Measurements from ENCODE around the gene SDHC.
A peak's percentile ranks its signal among the peaks of the same experiment; 100 is the strongest.

SDHC gene

DNA sequence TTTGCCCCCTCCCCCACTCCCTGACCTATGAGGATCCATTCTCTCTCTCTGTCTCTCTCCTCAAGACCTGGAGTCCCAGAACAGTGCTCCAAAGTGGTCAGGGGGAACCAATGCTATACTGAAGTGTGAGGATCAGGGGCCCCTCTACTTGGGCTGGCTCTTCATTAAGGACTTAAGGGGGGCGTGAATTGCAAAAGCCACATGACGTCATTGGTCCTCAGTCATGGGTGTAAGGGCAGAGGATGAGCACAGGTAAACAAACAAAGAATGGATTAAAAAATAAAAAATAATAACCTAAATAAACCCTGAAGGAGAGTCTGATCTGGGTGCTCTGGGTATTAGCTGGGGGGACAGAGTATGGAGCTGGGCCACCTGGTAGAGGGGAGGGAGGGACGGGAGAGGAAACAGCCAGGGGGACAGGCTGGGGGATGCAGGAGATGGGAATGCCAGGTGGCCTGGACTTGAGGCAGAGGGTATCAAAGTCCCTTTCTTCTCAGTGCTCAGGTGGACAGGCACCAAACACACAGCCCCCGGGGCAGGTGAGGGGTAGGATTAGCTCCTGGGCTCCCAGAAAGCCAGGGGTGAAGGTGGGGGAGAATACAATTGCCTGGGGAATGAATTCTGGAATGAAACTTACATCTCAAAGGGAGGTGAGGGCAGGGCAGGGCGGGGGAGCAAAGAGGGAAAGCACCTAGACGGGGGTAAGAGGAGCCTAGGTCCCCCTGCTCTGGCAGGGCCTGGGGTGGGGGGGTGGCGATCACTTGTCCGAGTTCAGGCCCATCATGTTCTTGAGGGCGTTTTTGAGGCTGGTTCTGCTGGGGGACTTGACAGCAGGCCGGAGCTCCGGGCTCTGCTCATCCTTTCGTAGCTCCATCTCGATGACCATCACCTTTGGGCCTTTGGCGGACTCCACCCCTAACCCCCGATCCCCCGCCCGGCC lies 9.0 kb upstream of the SDHC start:
- Histone ChIP-seq H3K4me1 (ENCODE audit: low read depth, poor library complexity, severe bottlenecking) (peaks cover 7% of the 10 kb centered on the region), H3K36me3 (ENCODE audit: insufficient read depth) (no peaks in the 10 kb centered on the region), H3K9ac (no peak overlapping the region), H4K20me1 (ENCODE audit: insufficient read depth) (no peaks in the 10 kb centered on the region), H3K4me3 (IDR thresholded peaks at IDR 0.05; ENCODE audit: insufficient read depth, low read depth, low read length) (no peak overlapping the region), H3K27me3 (ENCODE audit: insufficient read depth, low read depth) (no peaks in the 10 kb centered on the region), H3K4me2 (no peak overlapping the region), H3K27ac (no peak overlapping the region), H3K79me2 (ENCODE audit: insufficient read depth, low read depth) (no peaks in the 10 kb centered on the region), H2AFZ (ENCODE audit: low read depth) (no peak overlapping the region)
- TF ChIP-seq, protein P1, sequence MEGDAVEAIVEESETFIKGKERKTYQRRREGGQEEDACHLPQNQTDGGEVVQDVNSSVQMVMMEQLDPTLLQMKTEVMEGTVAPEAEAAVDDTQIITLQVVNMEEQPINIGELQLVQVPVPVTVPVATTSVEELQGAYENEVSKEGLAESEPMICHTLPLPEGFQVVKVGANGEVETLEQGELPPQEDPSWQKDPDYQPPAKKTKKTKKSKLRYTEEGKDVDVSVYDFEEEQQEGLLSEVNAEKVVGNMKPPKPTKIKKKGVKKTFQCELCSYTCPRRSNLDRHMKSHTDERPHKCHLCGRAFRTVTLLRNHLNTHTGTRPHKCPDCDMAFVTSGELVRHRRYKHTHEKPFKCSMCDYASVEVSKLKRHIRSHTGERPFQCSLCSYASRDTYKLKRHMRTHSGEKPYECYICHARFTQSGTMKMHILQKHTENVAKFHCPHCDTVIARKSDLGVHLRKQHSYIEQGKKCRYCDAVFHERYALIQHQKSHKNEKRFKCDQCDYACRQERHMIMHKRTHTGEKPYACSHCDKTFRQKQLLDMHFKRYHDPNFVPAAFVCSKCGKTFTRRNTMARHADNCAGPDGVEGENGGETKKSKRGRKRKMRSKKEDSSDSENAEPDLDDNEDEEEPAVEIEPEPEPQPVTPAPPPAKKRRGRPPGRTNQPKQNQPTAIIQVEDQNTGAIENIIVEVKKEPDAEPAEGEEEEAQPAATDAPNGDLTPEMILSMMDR (conservative IDR thresholded peaks at IDR 0.05; ENCODE audit: low read depth, low read length) = no peak

DNA sequence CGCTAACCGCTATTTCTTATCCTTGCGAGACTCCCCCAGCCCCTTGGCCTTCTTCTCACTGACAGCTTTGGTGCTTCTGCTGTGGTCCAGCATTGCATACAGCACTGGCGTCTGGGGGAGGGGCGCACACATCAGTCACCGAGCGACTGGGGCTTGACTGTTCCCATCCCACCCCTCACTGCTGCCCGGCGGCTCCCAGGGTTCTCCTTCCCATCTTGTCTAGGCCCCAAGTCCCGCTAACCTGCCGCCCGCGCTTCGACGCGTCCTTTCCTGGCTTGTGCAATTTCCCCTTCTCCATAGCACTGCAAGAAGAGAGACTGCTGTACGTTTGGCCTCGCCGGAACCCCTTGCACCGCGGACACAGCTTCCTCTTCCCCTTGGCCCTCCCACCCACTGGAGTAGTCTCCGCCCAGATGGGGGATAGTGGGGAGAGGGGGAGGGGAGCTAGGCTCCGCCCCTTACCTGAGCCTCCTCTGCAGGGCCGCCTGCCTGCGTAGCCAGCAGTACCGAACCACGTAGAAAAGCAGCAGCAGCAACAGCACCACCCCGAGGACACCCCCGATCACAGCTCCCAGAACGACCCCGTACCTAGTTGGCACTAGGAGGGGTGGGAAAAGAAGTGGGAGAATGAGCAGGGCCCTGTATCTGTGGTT lies 8.2 kb upstream of the SDHC start:
- Histone ChIP-seq H3K27me3 (ENCODE audit: insufficient read depth, low read depth) (no peaks in the 10 kb centered on the region), H3K27ac (no peak overlapping the region), H3K9ac (no peak overlapping the region), H3K36me3 (ENCODE audit: insufficient read depth) (no peaks in the 10 kb centered on the region), H3K79me2 (ENCODE audit: insufficient read depth, low read depth) (no peaks in the 10 kb centered on the region), H3K4me2 (no peak overlapping the region), H4K20me1 (ENCODE audit: insufficient read depth) (no peaks in the 10 kb centered on the region), H2AFZ (ENCODE audit: low read depth) (no peak overlapping the region; the same call in 1 of the 2 replicates), H3K4me3 (IDR thresholded peaks at IDR 0.05; ENCODE audit: insufficient read depth, low read depth, low read length) (no peak overlapping the region), H3K4me1 (ENCODE audit: low read depth, poor library complexity, severe bottlenecking) (peaks cover 7% of the 10 kb centered on the region)
- TF ChIP-seq, protein P1 (conservative IDR thresholded peaks at IDR 0.05; ENCODE audit: low read depth, low read length) = no peak

DNA sequence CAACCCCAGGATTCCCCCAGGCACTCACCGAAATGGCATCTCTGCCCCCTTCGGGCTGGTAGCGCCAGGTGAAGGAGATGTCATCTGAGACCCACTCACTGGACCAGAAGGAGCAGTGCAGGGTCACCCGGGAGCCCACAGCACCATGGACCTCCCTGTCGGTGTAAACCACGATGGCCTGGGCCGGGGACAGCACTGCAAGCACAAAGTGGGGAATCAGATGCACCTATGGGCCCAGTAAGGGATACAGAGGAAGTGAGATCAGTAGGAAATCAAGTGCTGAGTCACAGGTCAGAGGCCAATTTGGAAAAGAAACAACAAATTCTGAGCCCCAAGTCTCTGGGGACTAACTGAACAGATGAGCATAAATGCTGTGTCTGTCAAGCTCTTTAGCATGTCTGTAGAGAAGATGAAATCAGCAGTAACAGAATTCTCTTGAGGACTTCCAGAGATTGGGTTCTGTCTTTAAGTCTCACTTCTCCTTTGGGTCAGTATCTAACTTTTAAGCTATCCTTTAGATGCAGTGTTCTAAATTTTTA lies 6.9 kb upstream of the SDHC start:
- no peak overlapping the region for H3K27ac ChIP-seq
- no peaks in the 10 kb centered on the region for H4K20me1 ChIP-seq (ENCODE audit: insufficient read depth)
- H2AFZ ChIP-seq (ENCODE audit: low read depth) = peak overlapping the region; percentile 39; the same call in 1 of the 2 replicates
- H3K79me2 ChIP-seq (ENCODE audit: insufficient read depth, low read depth) = no peaks in the 10 kb centered on the region
- H3K36me3 ChIP-seq (ENCODE audit: insufficient read depth) = no peaks in the 10 kb centered on the region
- no peak overlapping the region for H3K4me2 ChIP-seq
- H3K4me3 ChIP-seq (IDR thresholded peaks at IDR 0.05; ENCODE audit: insufficient read depth, low read depth, low read length) = no peak overlapping the region
- no peak overlapping the region for H3K9ac ChIP-seq
- peaks cover 7% of the 10 kb centered on the region for H3K4me1 ChIP-seq (ENCODE audit: low read depth, poor library complexity, severe bottlenecking)
- TF ChIP-seq, protein P1 (conservative IDR thresholded peaks at IDR 0.05; ENCODE audit: low read depth, low read length) = no peak
- H3K27me3 ChIP-seq (ENCODE audit: insufficient read depth, low read depth) = no peaks in the 10 kb centered on the region

DNA sequence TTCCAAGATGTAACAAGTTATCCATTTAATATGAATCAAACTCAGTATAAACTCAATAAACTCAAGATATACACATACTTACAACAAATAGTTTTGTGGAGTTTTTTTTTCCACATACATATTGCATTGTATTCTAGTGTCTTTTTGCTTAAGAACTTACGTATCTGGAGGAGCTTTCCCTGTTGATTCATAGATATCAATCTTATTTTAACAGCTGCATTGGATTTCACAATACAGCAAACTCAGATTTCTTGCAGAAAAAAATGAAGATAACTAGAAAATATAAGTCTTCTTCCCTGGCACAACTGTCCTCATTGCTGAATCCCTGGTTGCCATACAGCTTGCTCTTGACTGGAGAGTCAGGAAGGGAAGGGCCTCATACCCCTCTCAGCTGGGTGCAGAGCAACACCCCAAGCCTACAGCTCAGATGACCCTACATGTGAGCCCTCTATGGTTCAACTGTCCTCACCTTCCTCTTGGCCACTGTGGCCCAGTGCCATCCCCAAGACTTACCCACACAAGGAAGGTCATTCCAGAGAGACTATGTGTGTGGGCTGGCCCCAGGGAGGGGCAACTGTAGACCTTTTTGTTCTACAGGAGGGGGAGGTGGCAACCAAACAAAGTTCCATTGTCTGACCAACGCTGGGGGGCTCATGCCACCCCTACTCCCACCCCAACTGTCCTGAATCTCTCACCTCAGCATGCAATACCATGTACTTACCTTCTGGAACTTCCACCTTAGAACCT lies 6.1 kb upstream of the SDHC start:
- Histone ChIP-seq H3K36me3 (ENCODE audit: insufficient read depth) (no peaks in the 10 kb centered on the region), H3K9ac (no peak overlapping the region), H3K4me1 (ENCODE audit: low read depth, poor library complexity, severe bottlenecking) (peaks cover 7% of the 10 kb centered on the region), H3K79me2 (ENCODE audit: insufficient read depth, low read depth) (no peaks in the 10 kb centered on the region), H4K20me1 (ENCODE audit: insufficient read depth) (no peaks in the 10 kb centered on the region), H3K27ac (no peak overlapping the region), H3K4me3 (IDR thresholded peaks at IDR 0.05; ENCODE audit: insufficient read depth, low read depth, low read length) (no peak overlapping the region), H2AFZ (ENCODE audit: low read depth) (no peak overlapping the region), H3K27me3 (ENCODE audit: insufficient read depth, low read depth) (no peaks in the 10 kb centered on the region), H3K4me2 (no peak overlapping the region)
- TF ChIP-seq, protein P1 (conservative IDR thresholded peaks at IDR 0.05; ENCODE audit: low read depth, low read length) = no peak

Measured in KMS-11 (cell line).